ENCODE results near the gene PLXDC1. TPM values are rescaled to one million over a fixed set of nuclear protein-coding genes. Genes with fewer than 3 reads are reported as not detected.

PLXDC1 gene
- total RNA-seq, 1 experiment from 2014 or later = not detected

DNA sequence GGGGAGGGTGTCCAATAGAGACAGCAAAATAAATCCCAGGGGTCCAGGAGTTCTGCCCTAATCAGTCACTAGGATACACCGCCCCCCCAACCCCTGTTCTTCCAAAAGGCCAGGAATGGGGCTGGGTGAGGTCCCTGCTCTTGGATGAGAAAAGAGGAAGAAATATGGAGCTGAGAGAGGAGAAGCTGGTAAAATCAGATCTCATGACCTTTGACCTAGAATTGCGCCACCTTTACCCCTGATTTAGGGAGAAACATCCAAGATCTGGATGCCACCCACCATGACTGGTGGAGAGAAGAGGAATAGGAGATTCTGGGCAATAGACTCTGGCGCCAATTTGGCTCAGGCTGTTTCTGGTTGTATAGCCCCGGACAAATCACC lies 46.7 kb upstream of the PLXDC1 start:
- intact Hi-C loops (cut with micrococcal nuclease; ENCODE audit: unreplicated experiment) (no loop called here), in situ Hi-C loops (cut with HindIII; ENCODE audit: low pct_unique_long_range_greater_than_20kb, low sequenced_read_pairs) (no loop called here)
- peak overlapping the region; percentile 79 for H3K27ac ChIP-seq (ENCODE audit: low read length)
- peak overlapping the region; percentile 68 to 69 for H3K4me3 ChIP-seq (ENCODE audit: low read depth in 2 of 2, low read length in 2 of 2)
- H3K36me3 ChIP-seq (ENCODE audit: control insufficient read depth, insufficient read depth, low read length) = peaks cover 15% of the 10 kb centered on the region; the same call in 1 of the 2 replicates
- DNase-seq (ENCODE audit: low read depth, low spot score) = no peak
- TF ChIP-seq SIN3A (IDR thresholded peaks at IDR 0.05; ENCODE audit: borderline replicate concordance, insufficient read depth, low read depth, low read length) (no peak), POLR2AphosphoS5 (IDR thresholded peaks at IDR 0.05; ENCODE audit: low read depth, low read length) (no peak)
- TF ChIP-seq, protein P1, sequence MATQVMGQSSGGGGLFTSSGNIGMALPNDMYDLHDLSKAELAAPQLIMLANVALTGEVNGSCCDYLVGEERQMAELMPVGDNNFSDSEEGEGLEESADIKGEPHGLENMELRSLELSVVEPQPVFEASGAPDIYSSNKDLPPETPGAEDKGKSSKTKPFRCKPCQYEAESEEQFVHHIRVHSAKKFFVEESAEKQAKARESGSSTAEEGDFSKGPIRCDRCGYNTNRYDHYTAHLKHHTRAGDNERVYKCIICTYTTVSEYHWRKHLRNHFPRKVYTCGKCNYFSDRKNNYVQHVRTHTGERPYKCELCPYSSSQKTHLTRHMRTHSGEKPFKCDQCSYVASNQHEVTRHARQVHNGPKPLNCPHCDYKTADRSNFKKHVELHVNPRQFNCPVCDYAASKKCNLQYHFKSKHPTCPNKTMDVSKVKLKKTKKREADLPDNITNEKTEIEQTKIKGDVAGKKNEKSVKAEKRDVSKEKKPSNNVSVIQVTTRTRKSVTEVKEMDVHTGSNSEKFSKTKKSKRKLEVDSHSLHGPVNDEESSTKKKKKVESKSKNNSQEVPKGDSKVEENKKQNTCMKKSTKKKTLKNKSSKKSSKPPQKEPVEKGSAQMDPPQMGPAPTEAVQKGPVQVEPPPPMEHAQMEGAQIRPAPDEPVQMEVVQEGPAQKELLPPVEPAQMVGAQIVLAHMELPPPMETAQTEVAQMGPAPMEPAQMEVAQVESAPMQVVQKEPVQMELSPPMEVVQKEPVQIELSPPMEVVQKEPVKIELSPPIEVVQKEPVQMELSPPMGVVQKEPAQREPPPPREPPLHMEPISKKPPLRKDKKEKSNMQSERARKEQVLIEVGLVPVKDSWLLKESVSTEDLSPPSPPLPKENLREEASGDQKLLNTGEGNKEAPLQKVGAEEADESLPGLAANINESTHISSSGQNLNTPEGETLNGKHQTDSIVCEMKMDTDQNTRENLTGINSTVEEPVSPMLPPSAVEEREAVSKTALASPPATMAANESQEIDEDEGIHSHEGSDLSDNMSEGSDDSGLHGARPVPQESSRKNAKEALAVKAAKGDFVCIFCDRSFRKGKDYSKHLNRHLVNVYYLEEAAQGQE (IDR thresholded peaks at IDR 0.05; ENCODE audit: insufficient read depth in 1 of 2, low read depth in 2 of 2, low read length in 1 of 2) = no peak
- TF ChIP-seq, protein P2, sequence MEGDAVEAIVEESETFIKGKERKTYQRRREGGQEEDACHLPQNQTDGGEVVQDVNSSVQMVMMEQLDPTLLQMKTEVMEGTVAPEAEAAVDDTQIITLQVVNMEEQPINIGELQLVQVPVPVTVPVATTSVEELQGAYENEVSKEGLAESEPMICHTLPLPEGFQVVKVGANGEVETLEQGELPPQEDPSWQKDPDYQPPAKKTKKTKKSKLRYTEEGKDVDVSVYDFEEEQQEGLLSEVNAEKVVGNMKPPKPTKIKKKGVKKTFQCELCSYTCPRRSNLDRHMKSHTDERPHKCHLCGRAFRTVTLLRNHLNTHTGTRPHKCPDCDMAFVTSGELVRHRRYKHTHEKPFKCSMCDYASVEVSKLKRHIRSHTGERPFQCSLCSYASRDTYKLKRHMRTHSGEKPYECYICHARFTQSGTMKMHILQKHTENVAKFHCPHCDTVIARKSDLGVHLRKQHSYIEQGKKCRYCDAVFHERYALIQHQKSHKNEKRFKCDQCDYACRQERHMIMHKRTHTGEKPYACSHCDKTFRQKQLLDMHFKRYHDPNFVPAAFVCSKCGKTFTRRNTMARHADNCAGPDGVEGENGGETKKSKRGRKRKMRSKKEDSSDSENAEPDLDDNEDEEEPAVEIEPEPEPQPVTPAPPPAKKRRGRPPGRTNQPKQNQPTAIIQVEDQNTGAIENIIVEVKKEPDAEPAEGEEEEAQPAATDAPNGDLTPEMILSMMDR (IDR thresholded peaks at IDR 0.05) = no peak
- H3K4me1 ChIP-seq (ENCODE audit: control insufficient read depth, insufficient read depth, low read length) = peaks cover 28% of the 10 kb centered on the region
- ChIA-PET POLR2A (no interaction called here), CTCF (no interaction called here)
- no peaks in the 10 kb centered on the region for H3K9me3 ChIP-seq (ENCODE audit: control insufficient read depth, insufficient read depth, low read depth, low read length)
- no peak for ATAC-seq
- no peaks in the 10 kb centered on the region for H3K27me3 ChIP-seq (ENCODE audit: control insufficient read depth, insufficient read depth, low read length)
- BruUV-seq (replicated peaks) = no TSS peak

DNA sequence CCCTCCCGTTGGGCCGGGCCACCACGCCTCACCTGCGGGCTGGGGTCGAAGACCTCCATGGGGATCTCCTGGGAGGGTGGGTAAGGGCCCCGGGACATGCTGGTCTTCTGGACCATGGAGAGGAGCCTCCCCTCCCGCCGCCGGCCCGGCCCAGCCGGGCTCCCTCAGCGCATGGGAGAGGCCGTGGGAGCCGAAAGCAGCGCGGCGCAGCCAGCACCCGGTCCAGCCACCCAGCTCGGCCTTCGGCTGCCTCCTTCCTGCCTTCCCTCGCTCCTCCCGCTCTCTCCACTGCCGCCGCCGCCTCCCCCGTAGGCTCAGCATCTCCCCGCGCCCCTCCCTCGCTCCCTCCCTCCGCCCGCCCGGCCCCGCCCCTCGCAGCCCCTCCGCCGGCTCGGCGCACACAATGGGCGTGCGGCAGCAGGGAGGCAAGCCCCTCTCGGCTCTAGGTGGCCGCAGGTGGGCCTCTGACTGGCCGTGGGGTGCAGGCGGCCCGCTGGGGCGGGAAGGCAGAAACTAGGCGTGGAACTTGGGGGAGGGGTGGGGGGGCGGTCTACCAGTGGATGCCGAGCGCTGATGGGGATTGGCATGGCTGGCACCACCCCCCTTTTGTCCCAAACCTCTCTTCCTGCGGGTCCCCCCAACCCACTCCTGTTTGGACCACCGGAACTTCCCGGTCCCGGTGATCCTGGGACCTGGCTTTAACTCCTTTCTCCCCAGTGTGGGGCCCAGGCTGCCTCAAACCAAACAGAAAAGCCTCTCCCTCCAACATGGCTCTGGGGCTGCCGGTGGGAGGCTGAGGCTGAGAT lies 46.1 kb upstream of the PLXDC1 start, which contains the start of gene CACNB1:
CACNB1 (minus strand) TSS at position 290 of the 806 bp plus-strand sequence; CDS start at position 116, 174 bp downstream.
- peak within 1 kb of the TSS; percentile 68 to 69 for H3K4me3 ChIP-seq (ENCODE audit: low read depth in 2 of 2, low read length in 2 of 2)
- in situ Hi-C loops (cut with HindIII; ENCODE audit: low pct_unique_long_range_greater_than_20kb, low sequenced_read_pairs) = no loop called here
- peak; percentile 82 for ATAC-seq
- peak within 1 kb of the TSS; percentile 79 for H3K27ac ChIP-seq (ENCODE audit: low read length)
- peaks cover 28% of the 10 kb centered on the region for H3K4me1 ChIP-seq (ENCODE audit: control insufficient read depth, insufficient read depth, low read length)
- intact Hi-C loops (cut with micrococcal nuclease; ENCODE audit: unreplicated experiment) = no loop called here
- no peaks in the 10 kb centered on the region for H3K27me3 ChIP-seq (ENCODE audit: control insufficient read depth, insufficient read depth, low read length)
- ChIA-PET CTCF (no interaction called here), POLR2A (no interaction called here)
- no TSS peak for BruUV-seq (replicated peaks)
- no peaks in the 10 kb centered on the region for H3K9me3 ChIP-seq (ENCODE audit: control insufficient read depth, insufficient read depth, low read depth, low read length)
- DNase-seq (ENCODE audit: low read depth, low spot score) = no peak
- H3K36me3 ChIP-seq (ENCODE audit: control insufficient read depth, insufficient read depth, low read length) = peaks cover 11% of the 10 kb centered on the region; the same call in 1 of the 2 replicates
- TF ChIP-seq POLR2AphosphoS5 (IDR thresholded peaks at IDR 0.05; ENCODE audit: low read depth, low read length) = no peak
- TF ChIP-seq, protein P1 (IDR thresholded peaks at IDR 0.05; ENCODE audit: insufficient read depth in 1 of 2, low read depth in 2 of 2, low read length in 1 of 2) = no peak

Measured in Panc1 (cell line).